ENCODE results near the gene DPF3. TPM values are rescaled to one million over a fixed set of nuclear protein-coding genes. Genes with fewer than 3 reads are reported as not detected.

Gene DPF3
- total RNA-seq, 4 donors from 2014 or later, result under 0.01 to 2.7 (median 0.61) TPM; not detected in 1

- TF ChIP-seq, protein P1, sequence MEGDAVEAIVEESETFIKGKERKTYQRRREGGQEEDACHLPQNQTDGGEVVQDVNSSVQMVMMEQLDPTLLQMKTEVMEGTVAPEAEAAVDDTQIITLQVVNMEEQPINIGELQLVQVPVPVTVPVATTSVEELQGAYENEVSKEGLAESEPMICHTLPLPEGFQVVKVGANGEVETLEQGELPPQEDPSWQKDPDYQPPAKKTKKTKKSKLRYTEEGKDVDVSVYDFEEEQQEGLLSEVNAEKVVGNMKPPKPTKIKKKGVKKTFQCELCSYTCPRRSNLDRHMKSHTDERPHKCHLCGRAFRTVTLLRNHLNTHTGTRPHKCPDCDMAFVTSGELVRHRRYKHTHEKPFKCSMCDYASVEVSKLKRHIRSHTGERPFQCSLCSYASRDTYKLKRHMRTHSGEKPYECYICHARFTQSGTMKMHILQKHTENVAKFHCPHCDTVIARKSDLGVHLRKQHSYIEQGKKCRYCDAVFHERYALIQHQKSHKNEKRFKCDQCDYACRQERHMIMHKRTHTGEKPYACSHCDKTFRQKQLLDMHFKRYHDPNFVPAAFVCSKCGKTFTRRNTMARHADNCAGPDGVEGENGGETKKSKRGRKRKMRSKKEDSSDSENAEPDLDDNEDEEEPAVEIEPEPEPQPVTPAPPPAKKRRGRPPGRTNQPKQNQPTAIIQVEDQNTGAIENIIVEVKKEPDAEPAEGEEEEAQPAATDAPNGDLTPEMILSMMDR (IDR thresholded peaks at IDR 0.05), result no peak
- TF ChIP-seq POLR2A (IDR thresholded peaks at IDR 0.05), result no peak
- Histone ChIP-seq H3K36me3 (no peaks in the 10 kb centered on the region), H3K9me3 (no peaks in the 10 kb centered on the region), H3K27ac (no peak overlapping the region), H3K4me1 (no peaks in the 10 kb centered on the region), H3K4me3 (no peak overlapping the region), H3K27me3 (no peaks in the 10 kb centered on the region)
- DNase-seq, result no peak
- 95 to 100% methylated on average over 1 of the region's 1 CpG for WGBS, 2 donors
- intact Hi-C loops (cut with DNase I), result no loop called here
Measured at GRCh38 chr14:72882047-72882446, 11.9 kb downstream of the DPF3 start.

- Histone ChIP-seq H3K9me3 (no peaks in the 10 kb centered on the region), H3K4me1 (no peaks in the 10 kb centered on the region), H3K27me3 (no peaks in the 10 kb centered on the region), H3K4me3 (no peak overlapping the region), H3K27ac (no peak overlapping the region), H3K36me3 (no peaks in the 10 kb centered on the region)
- TF ChIP-seq POLR2A (IDR thresholded peaks at IDR 0.05), result no peak
- TF ChIP-seq, protein P1 (IDR thresholded peaks at IDR 0.05), result no peak
- intact Hi-C loops (cut with DNase I), result no loop called here
- DNase-seq, result no peak
- WGBS, 2 donors, result 47 to 84% methylated on average over 2 of the region's 2 CpGs
Measured at GRCh38 chr14:72881543-72881942, 12.4 kb downstream of the DPF3 start.

GRCh38 chr14:72880820-72881219 lies 13.1 kb downstream of the DPF3 start:
- no peaks in the 10 kb centered on the region for H3K4me1 ChIP-seq
- no peak overlapping the region for H3K4me3 ChIP-seq
- no peak overlapping the region for H3K27ac ChIP-seq
- intact Hi-C loops (cut with DNase I), result no loop called here
- DNase-seq, result no peak
- no peaks in the 10 kb centered on the region for H3K9me3 ChIP-seq
- H3K36me3 ChIP-seq, result no peaks in the 10 kb centered on the region
- peaks cover 0 to 6% (median 0%) of the 10 kb centered on the region in 4 donors for H3K27me3 ChIP-seq
- 69 to 71% methylated on average over 2 of the region's 2 CpGs for WGBS, 2 donors
- TF ChIP-seq, protein P1 (IDR thresholded peaks at IDR 0.05), result no peak
- no peak for TF ChIP-seq POLR2A (IDR thresholded peaks at IDR 0.05)

DNA sequence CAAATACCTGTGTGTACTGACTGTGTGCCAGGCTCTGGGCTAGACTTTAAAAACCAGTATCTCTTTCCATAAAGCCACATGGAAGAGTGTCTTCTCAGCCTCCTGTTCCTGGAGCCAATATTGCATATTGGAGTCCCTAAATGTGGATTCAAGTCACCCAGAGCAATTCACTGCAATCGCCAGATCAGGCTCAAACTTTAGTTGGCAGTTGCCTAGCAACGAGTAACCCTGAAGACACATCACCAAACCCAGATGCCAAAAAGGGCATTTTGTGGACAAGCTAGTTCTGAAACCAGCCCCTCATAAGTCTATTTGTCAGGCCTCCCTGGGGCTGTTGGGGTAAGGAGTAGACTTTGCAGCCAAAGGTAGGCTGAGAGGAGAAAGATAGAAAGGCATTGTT lies 13.7 kb downstream of the DPF3 start:
- intact Hi-C loops (cut with DNase I), result no loop called here
- Histone ChIP-seq H3K27me3 (peaks cover 0 to 6% (median 0%) of the 10 kb centered on the region in 4 donors), H3K36me3 (no peaks in the 10 kb centered on the region), H3K27ac (no peak overlapping the region), H3K9me3 (no peaks in the 10 kb centered on the region), H3K4me3 (no peak overlapping the region), H3K4me1 (no peaks in the 10 kb centered on the region)
- no peak for TF ChIP-seq POLR2A (IDR thresholded peaks at IDR 0.05)
- TF ChIP-seq, protein P1 (IDR thresholded peaks at IDR 0.05), result no peak
- WGBS, 2 donors, result 69% methylated on average over 2 of the region's 2 CpGs; no CpG with 5 or more reads in 1 of the 2 donors
- DNase-seq, result no peak

- H3K36me3 ChIP-seq, result no peaks in the 10 kb centered on the region
- TF ChIP-seq, protein P1 (IDR thresholded peaks at IDR 0.05), result no peak
- no peak for TF ChIP-seq POLR2A (IDR thresholded peaks at IDR 0.05)
- no peak overlapping the region for H3K27ac ChIP-seq
- intact Hi-C loops (cut with DNase I), result no loop called here
- WGBS, 2 donors, result 79 to 91% methylated on average over 6 of the region's 6 CpGs
- H3K27me3 ChIP-seq, result peaks cover 0 to 6% (median 0%) of the 10 kb centered on the region in 4 donors
- no peaks in the 10 kb centered on the region for H3K9me3 ChIP-seq
- no peaks in the 10 kb centered on the region for H3K4me1 ChIP-seq
- no peak overlapping the region for H3K4me3 ChIP-seq
- no peak for DNase-seq
Measured at GRCh38 chr14:72879431-72879830, 14.5 kb downstream of the DPF3 start.

Data from esophagus squamous epithelium (tissue), 5 donors.